DND-41 (cell line): ENCODE measurements around the gene GSTM5.
"Not testable (repeated sequence)": the region's sequence is repeated elsewhere in the genome, so short reads cannot be mapped to it uniquely, and the experiment has no call there.

ENCODE experiments used
- EZH2 ChIP-seq: IDR thresholded peaks from 3 replicates; pipeline ENCODE4 v1.6.1; 2012; ENCODE audit warnings: borderline replicate concordance, low read depth, mild to moderate bottlenecking, moderate library complexity, low read length, inconsistent platforms; ENCODE audit not compliant: severe bottlenecking
- TF ChIP-seq, protein P1 (sequence below): IDR thresholded peaks from 2 replicates; pipeline ENCODE4 v1.5.1; 2012; ENCODE audit warnings: borderline replicate concordance, low read length, moderate library complexity, mild to moderate bottlenecking; ENCODE audit not compliant: poor library complexity, severe bottlenecking; ENCODE audit errors: extremely low read depth

- TF ChIP-seq, protein P1, sequence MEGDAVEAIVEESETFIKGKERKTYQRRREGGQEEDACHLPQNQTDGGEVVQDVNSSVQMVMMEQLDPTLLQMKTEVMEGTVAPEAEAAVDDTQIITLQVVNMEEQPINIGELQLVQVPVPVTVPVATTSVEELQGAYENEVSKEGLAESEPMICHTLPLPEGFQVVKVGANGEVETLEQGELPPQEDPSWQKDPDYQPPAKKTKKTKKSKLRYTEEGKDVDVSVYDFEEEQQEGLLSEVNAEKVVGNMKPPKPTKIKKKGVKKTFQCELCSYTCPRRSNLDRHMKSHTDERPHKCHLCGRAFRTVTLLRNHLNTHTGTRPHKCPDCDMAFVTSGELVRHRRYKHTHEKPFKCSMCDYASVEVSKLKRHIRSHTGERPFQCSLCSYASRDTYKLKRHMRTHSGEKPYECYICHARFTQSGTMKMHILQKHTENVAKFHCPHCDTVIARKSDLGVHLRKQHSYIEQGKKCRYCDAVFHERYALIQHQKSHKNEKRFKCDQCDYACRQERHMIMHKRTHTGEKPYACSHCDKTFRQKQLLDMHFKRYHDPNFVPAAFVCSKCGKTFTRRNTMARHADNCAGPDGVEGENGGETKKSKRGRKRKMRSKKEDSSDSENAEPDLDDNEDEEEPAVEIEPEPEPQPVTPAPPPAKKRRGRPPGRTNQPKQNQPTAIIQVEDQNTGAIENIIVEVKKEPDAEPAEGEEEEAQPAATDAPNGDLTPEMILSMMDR, result not testable (repeated sequence)
- not testable (repeated sequence) for TF ChIP-seq EZH2
These were observed 26.2 kb upstream of the GSTM5 start for GRCh38 chr1:109685890-109686289.
